ENCODE results near the gene BEND5. TPM values are rescaled to one million over a fixed set of nuclear protein-coding genes. Genes with fewer than 3 reads are reported as not detected.

Gene BEND5
- total RNA-seq, 1 donor from 2014 or later = not detected

DNA sequence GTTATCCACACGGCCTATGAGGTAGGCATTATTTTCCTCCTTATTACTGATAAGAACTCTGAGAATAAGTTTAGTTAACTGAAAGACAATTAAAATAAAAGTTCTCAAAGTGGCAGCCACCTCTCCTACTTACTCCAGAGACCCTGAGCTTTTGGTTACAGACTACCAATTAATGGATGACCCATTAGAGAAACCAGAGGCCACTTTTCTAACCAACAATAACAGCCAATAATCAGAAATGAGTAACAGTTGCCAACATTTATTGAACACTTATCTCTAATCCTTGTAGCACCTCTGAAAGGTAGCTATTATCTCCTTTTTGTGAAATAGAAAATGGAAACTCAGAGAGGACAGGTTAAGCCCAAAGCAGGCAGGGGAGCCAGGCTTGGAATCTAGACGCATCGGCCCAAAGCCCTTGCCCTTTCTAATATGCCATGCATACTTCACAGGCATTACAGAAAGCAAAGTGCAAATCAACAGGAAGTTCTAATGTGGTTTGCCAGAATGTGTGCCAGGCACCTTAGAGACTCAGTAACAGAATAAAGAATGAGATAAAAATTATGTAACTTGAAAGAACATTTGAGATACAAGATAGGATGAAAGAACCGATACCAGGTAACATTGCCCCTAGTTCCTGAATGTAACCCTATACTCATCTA is 50.0 kb downstream of the BEND5 start:
- no peaks in the 10 kb centered on the region for H3K36me3 ChIP-seq (ENCODE audit: control insufficient read depth, insufficient read depth, low read length)
- TF ChIP-seq CTCF (IDR thresholded peaks at IDR 0.05; ENCODE audit: insufficient read depth, low read length, severe bottlenecking) = no peak
- DNase-seq (ENCODE audit: low read depth) (no peak), FAIRE-seq (no peak)
- H3K27me3 ChIP-seq (ENCODE audit: control insufficient read depth, insufficient read depth, low read length) = no peaks in the 10 kb centered on the region
- H3K4me3 ChIP-seq (ENCODE audit: low read depth, low read length) = no peak overlapping the region

DNA sequence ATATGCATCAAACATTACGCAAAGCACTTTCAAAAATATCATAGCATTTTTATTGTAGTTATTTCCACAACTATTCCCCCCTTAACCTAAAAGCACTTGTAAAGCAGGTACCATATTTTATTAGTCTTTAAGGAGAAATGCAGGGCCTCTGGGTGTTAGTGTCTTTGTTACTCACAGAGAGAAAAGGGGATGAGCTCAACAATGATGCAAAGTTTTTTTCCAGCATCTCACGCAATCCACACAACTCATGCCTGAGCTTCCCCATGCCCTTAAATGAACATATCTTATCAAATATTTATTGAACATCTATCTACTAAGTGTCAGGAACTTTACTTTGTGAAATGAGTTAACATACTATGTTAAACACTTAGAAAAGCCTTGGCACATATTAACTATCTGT is 50.6 kb downstream of the BEND5 start:
- H3K4me3 ChIP-seq (ENCODE audit: low read depth, low read length) = no peak overlapping the region
- FAIRE-seq (no peak), DNase-seq (ENCODE audit: low read depth) (no peak)
- no peaks in the 10 kb centered on the region for H3K27me3 ChIP-seq (ENCODE audit: control insufficient read depth, insufficient read depth, low read length)
- no peaks in the 10 kb centered on the region for H3K36me3 ChIP-seq (ENCODE audit: control insufficient read depth, insufficient read depth, low read length)
- TF ChIP-seq CTCF (IDR thresholded peaks at IDR 0.05; ENCODE audit: insufficient read depth, low read length, severe bottlenecking) = no peak

DNA sequence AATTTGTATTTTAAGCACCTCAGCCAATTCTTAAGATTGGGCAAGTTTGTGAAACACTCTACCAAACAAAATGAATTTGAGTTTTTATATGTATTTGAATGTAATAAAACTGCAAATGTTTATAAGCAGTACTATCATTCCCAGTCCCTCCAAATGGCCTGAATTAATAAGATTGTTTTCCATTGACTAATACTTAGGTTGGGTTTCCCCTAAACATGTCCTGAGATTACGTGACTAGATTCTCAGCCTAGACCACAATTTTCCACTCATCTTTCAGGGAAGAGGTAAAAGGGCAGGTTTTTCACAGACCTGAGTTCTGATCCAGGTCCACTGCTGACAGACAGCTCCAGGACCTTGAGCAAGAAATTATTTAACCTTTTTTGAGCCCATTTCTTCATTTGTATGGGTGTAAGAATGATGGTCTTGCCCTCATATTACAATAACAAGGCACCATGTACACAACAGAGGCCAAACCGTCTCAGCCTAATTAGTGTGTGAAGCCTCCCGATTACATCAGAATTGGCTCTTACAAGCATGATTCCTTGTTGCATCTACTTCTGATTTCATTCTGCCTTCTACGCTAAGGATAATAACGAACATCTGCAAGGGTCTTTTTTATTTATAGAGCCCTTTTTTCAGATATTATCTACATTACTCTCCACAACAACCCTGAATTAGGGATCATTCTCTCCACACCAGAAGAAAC is 51.2 kb downstream of the BEND5 start:
- FAIRE-seq (no peak), DNase-seq (ENCODE audit: low read depth) (peak; percentile 27)
- Histone ChIP-seq H3K4me3 (ENCODE audit: low read depth, low read length) (no peak overlapping the region), H3K27me3 (ENCODE audit: control insufficient read depth, insufficient read depth, low read length) (no peaks in the 10 kb centered on the region), H3K36me3 (ENCODE audit: control insufficient read depth, insufficient read depth, low read length) (no peaks in the 10 kb centered on the region)
- TF ChIP-seq CTCF (IDR thresholded peaks at IDR 0.05; ENCODE audit: insufficient read depth, low read length, severe bottlenecking) = no peak

- Histone ChIP-seq H3K4me3 (ENCODE audit: low read depth, low read length) (no peak overlapping the region), H3K36me3 (ENCODE audit: control insufficient read depth, insufficient read depth, low read length) (no peaks in the 10 kb centered on the region), H3K27me3 (ENCODE audit: control insufficient read depth, insufficient read depth, low read length) (no peaks in the 10 kb centered on the region)
- FAIRE-seq (no peak), DNase-seq (ENCODE audit: low read depth) (no peak)
- TF ChIP-seq CTCF (IDR thresholded peaks at IDR 0.05; ENCODE audit: insufficient read depth, low read length, severe bottlenecking) = no peak
Observed at GRCh38 chr1:48720929-48721328, 55.8 kb downstream of the BEND5 start.

- Histone ChIP-seq H3K4me3 (ENCODE audit: low read depth, low read length) (no peak overlapping the region), H3K27me3 (ENCODE audit: control insufficient read depth, insufficient read depth, low read length) (no peaks in the 10 kb centered on the region), H3K36me3 (ENCODE audit: control insufficient read depth, insufficient read depth, low read length) (no peaks in the 10 kb centered on the region)
- no peak for TF ChIP-seq CTCF (IDR thresholded peaks at IDR 0.05; ENCODE audit: insufficient read depth, low read length, severe bottlenecking)
- DNase-seq (ENCODE audit: low read depth) (peak; percentile 27), FAIRE-seq (peak; percentile 77)
Observed at GRCh38 chr1:48718705-48719104, 58.0 kb downstream of the BEND5 start.
